Upper lobe of left lung (tissue), 6 donors: ENCODE results near the gene CTNNB1. TPM values are rescaled to one million over a fixed set of nuclear protein-coding genes. Genes with fewer than 3 reads are reported as not detected.

Experiments
- ATAC-seq, 2 donors: fragments of 200-7000 bp; cut with Tn5 transposase; one replicate each; pipeline ENCODE4 v1.9.1; 2022; ENCODE audit warnings: mild to moderate bottlenecking in 2 of 2, moderate library complexity in 2 of 2; ENCODE audit not compliant: low FRiP score in 2 of 2
- DNase-seq, 2 donors: peaks; one replicate each; pipeline ENCODE4 v3.0.0-alpha.2; 2019 to 2020
- H3K27ac ChIP-seq, 4 donors: fragments of 200-600 bp; sonication (generic); one replicate each; pipeline ENCODE4 v1.5.1; 2016 to 2019
- H3K27me3 ChIP-seq, 4 donors: fragments of 200-600 bp; sonication (generic); one replicate each; pipeline ENCODE4 v1.5.1; 2017 to 2019
- H3K36me3 ChIP-seq, 4 donors: fragments of 200-600 bp; sonication (generic); one replicate each; pipeline ENCODE4 v1.5.1; 2016 to 2019
- H3K4me1 ChIP-seq, 4 donors: fragments of 200-600 bp; sonication (generic); one replicate each; pipeline ENCODE4 v1.5.1; 2018 to 2019
- H3K4me3 ChIP-seq, 4 donors: fragments of 200-600 bp; sonication (generic); one replicate each; pipeline ENCODE4 v1.5.1; 2017 to 2019; ENCODE audit warnings: mild to moderate bottlenecking in 2 of 4, moderate library complexity in 1 of 4
- H3K9me3 ChIP-seq, 4 donors: fragments of 200-600 bp; sonication (generic); one replicate each; pipeline ENCODE4 v1.5.1; 2018 to 2019
- EP300 ChIP-seq, 4 donors: sonication (generic); formaldehyde crosslinking; IDR thresholded peaks; one replicate each; pipeline ENCODE4 v1.5.1; 2017; ENCODE audit warnings: antibody characterized with exemption in 4 of 4, control low read depth in 2 of 4
- POLR2A ChIP-seq, 4 donors: fragments of 450-650 bp; IDR thresholded peaks; one replicate each; pipeline ENCODE4 v1.5.1; 2016 to 2017; ENCODE audit warnings: antibody characterized with exemption in 4 of 4, mild to moderate bottlenecking in 2 of 4
- POLR2AphosphoS5 ChIP-seq, 2 donors: sonication (generic); formaldehyde crosslinking; IDR thresholded peaks; one replicate each; pipeline ENCODE4 v1.5.1; 2017; ENCODE audit warnings: antibody characterized with exemption in 2 of 2
- WGBS, 2 donors: methylation state at CpG; one replicate each; pipeline ENCODE4 v1.1.5; 2017 to 2018; 5-methylcytosine and 5-hydroxymethylcytosine counted together
- total RNA-seq, 6 donors: library from RNA; depleted of rRNA in 4 of 6; stranded (reverse); fragments of >200 nt in 4 of 6; gene quantifications; one replicate each; pipeline versions ENCODE4 v1.1.0 to v1.2.1, GENCODE V29; 2016 to 2021
- TF ChIP-seq, protein P1 (sequence below), 6 experiments: fragments of 450-650 bp in 4 of 6; fragments of 200-600 bp in 2 of 6; sonication (generic) in 2 of 6; IDR thresholded peaks; one replicate each; pipeline ENCODE4 v1.5.1; 2016 to 2019; ENCODE audit warnings: antibody characterized with exemption in 6 of 6
- donor health status: DM: no; HTN: no; CAD: no; lungs with moderate emphysema.
- donor health status: DM: no; HTN: yes; CAD: no; lungs with severe emphysema.

The CTNNB1 gene
- total RNA-seq, 6 donors from 2014 or later = 332 to 776 (median 412) TPM

DNA sequence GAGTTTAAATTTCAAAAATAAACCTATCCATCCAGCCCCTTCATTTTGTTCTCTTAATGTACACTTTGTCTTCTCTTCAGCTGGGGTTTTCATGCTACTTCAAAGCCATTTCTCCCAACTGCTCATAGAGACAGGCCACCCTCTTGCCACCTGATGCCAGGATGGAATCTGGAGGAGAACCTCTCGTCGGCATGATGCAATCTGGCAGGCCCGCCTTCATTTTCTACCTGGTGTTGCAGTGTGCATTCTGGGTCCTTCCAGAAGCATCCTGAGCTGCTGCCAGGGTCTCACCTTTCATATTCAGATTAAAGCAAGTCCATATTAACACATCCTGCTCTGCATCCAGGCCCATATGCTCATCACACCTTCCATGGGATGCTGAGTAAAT, 60.8 kb downstream of the CTNNB1 start:
- Histone ChIP-seq H3K36me3 (no peaks in the 10 kb centered on the region), H3K4me3 (no peak overlapping the region), H3K9me3 (no peaks in the 10 kb centered on the region), H3K4me1 (no peaks in the 10 kb centered on the region), H3K27me3 (no peaks in the 10 kb centered on the region), H3K27ac (no peak overlapping the region)
- TF ChIP-seq EP300 (IDR thresholded peaks at IDR 0.05) (no peak), POLR2A (IDR thresholded peaks at IDR 0.05) (no peak), POLR2AphosphoS5 (IDR thresholded peaks at IDR 0.05) (no peak)
- TF ChIP-seq, protein P1, sequence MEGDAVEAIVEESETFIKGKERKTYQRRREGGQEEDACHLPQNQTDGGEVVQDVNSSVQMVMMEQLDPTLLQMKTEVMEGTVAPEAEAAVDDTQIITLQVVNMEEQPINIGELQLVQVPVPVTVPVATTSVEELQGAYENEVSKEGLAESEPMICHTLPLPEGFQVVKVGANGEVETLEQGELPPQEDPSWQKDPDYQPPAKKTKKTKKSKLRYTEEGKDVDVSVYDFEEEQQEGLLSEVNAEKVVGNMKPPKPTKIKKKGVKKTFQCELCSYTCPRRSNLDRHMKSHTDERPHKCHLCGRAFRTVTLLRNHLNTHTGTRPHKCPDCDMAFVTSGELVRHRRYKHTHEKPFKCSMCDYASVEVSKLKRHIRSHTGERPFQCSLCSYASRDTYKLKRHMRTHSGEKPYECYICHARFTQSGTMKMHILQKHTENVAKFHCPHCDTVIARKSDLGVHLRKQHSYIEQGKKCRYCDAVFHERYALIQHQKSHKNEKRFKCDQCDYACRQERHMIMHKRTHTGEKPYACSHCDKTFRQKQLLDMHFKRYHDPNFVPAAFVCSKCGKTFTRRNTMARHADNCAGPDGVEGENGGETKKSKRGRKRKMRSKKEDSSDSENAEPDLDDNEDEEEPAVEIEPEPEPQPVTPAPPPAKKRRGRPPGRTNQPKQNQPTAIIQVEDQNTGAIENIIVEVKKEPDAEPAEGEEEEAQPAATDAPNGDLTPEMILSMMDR (IDR thresholded peaks at IDR 0.05) = no peak
- DNase-seq = no peak
- no peak for ATAC-seq
- WGBS, 2 donors = 87 to 88% methylated on average over 3 of the region's 3 CpGs

DNA sequence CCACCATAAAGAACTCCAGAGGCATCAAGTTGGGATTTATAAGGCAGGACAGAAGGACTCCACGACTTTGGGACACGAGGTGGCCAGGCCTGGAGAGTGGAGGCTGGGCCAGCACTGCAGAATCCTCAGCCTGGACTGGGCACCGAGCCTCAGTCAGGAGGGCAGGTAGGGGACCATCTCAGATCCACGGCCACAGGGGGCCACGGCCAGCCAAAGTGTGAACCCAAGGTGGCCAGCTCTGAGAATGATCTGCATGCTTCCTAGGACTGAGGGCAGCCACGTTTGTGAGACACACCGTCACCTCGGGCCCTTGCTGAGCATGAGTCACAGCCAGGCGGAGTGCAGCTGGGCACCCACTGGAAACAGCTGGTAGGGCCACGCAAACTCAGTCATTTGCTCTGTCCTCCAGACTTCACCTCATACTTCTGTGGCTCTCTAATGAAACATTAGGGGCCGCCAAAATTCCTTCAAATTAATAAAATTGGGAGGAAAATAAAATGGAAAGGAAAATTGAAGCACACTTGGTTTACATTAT, 65.8 kb downstream of the CTNNB1 start:
- WGBS, 2 donors = 90 to 94% methylated on average over 11 of the region's 11 CpGs
- no peaks in the 10 kb centered on the region for H3K4me1 ChIP-seq
- no peak for TF ChIP-seq POLR2AphosphoS5 (IDR thresholded peaks at IDR 0.05)
- no peak for TF ChIP-seq EP300 (IDR thresholded peaks at IDR 0.05)
- TF ChIP-seq POLR2A (IDR thresholded peaks at IDR 0.05) = no peak
- TF ChIP-seq, protein P1 (IDR thresholded peaks at IDR 0.05) = no peak
- ATAC-seq (no peak), DNase-seq (peak in 1 of 2 donors; percentile 54)
- H3K27me3 ChIP-seq = no peaks in the 10 kb centered on the region
- H3K9me3 ChIP-seq = no peaks in the 10 kb centered on the region
- no peaks in the 10 kb centered on the region for H3K36me3 ChIP-seq
- no peak overlapping the region for H3K27ac ChIP-seq
- no peak overlapping the region for H3K4me3 ChIP-seq

DNA sequence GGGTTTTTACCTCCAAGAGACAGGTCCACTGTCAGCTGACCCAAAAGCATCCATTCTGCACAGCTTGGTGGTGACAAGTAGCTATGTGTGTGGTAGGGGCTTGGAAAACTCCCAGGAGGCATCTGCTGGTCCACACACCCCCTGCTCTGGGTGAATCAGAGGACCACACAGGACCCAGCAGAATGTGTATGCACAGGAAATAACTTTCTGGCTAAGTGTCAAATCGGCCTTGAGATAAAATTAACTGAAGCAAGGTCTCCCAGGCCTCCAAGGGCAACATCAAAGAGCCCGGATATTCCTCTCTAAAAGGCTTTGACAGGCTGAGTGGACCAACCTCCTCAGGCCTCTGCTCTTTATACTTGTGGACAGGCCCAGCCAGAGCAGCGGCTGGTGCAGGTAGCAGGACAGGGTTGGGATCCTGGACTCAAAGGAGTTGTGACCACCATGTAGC, 66.5 kb downstream of the CTNNB1 start:
- H3K27me3 ChIP-seq = no peaks in the 10 kb centered on the region
- no peak for DNase-seq
- H3K4me3 ChIP-seq = no peak overlapping the region
- ATAC-seq = no peak
- no peaks in the 10 kb centered on the region for H3K4me1 ChIP-seq
- H3K36me3 ChIP-seq = no peaks in the 10 kb centered on the region
- TF ChIP-seq, protein P1 (IDR thresholded peaks at IDR 0.05) = no peak
- WGBS, 2 donors = 23 to 56% methylated on average over 2 to 3 of the region's 3 CpGs
- no peaks in the 10 kb centered on the region for H3K9me3 ChIP-seq
- H3K27ac ChIP-seq = no peak overlapping the region

DNA sequence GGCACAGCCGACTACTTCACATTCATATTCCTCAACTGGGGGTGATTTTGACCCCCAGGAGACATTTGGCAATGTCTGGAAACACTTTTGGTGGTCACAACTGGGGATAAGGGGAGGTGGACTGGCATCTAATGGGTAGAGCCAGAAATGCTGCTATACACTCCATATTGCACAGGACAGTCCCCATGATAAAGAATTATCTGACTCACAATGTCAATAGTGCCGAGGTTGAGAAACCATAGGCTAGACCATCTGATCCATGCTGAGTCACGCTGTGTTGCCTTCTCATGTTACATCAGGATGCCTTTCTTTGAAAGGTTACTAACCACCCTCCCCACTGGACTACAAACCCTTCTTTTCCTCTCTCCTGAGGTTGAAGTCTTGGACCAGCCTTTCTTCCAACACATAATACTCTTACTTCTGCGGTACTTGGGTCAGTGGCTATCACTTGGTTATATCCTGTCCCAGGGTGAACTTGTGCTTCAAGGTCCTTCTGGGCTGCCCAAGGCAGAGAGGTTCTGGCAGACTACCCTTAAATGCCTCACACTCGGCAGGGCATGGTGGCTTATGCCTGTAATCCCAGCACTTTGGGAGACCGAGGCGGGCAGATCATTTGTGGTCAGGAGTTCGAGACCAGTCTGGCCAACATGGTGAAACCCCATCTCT, 68.8 kb downstream of the CTNNB1 start:
- H3K4me3 ChIP-seq = no peak overlapping the region
- no peaks in the 10 kb centered on the region for H3K27me3 ChIP-seq
- 85 to 94% methylated on average over 8 of the region's 8 CpGs for WGBS, 2 donors
- H3K9me3 ChIP-seq = no peaks in the 10 kb centered on the region
- H3K27ac ChIP-seq = no peak overlapping the region
- no peaks in the 10 kb centered on the region for H3K4me1 ChIP-seq
- no peak for ATAC-seq
- no peak for DNase-seq
- H3K36me3 ChIP-seq = no peaks in the 10 kb centered on the region
- TF ChIP-seq EP300 (IDR thresholded peaks at IDR 0.05) = no peak
- no peak for TF ChIP-seq POLR2A (IDR thresholded peaks at IDR 0.05)

DNA sequence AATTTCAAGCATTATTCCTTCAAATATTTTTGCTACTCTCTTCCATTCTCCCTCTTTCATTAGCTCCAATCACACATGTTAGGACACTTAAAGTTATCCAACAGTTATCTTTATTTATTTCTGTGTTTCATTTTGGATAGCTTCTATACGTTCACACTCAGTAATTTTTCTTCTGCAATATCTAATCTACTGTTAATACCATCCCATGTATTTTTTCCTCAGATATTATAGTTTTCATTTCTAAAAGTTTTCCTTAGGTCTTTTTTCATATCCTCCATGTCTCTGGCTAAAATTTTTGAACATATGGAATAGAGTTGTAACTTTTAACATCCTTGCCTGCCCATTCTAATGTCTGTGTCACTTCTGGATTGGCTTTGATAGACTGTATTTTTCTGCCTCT, 73.4 kb downstream of the CTNNB1 start:
- TF ChIP-seq POLR2A (IDR thresholded peaks at IDR 0.05) (no peak), EP300 (IDR thresholded peaks at IDR 0.05) (no peak), POLR2AphosphoS5 (IDR thresholded peaks at IDR 0.05) (no peak)
- TF ChIP-seq, protein P1 (IDR thresholded peaks at IDR 0.05) = no peak
- Histone ChIP-seq H3K27me3 (no peaks in the 10 kb centered on the region), H3K36me3 (no peaks in the 10 kb centered on the region), H3K4me3 (no peak overlapping the region), H3K4me1 (no peaks in the 10 kb centered on the region), H3K9me3 (no peaks in the 10 kb centered on the region), H3K27ac (no peak overlapping the region)
- ATAC-seq = no peak
- 80 to 97% methylated on average over 1 of the region's 1 CpG for WGBS, 2 donors
- no peak for DNase-seq
